Calu3 (cell line): ENCODE results near the gene ICOS. TPM values are rescaled to one million over a fixed set of nuclear protein-coding genes. Genes with fewer than 3 reads are reported as not detected.

Experiments used
- BruUV-seq: library from RNA; stranded (reverse); fragments of 400-500 nt; replicated peaks from 2 replicates; lab custom pipeline; 2021; lab: Mats Ljungman, UMichigan
- CTCF ChIA-PET: fragments of 300-600 bp; sonication (Branson Sonifier 250); formaldehyde crosslinking; loops from one replicate; lab custom pipeline; 2022; ENCODE audit warnings: antibody characterized with exemption; lab: Charles Lee
- DNase-seq: peaks from one replicate; pipeline ENCODE4 v3.0.0; 2022
- H3K27ac Mint-ChIP-seq: one replicate; pipeline ENCODE4 v1.8.0; 2022; ENCODE audit warnings: mixed read lengths; ENCODE audit not compliant: unreplicated experiment
- H3K27me3 Mint-ChIP-seq: one replicate; pipeline ENCODE4 v1.8.0; 2022; ENCODE audit warnings: mixed read lengths; ENCODE audit not compliant: unreplicated experiment
- H3K36me3 Mint-ChIP-seq: one replicate; pipeline ENCODE4 v1.8.0; 2022; ENCODE audit warnings: mild to moderate bottlenecking, moderate library complexity, mixed read lengths; ENCODE audit not compliant: insufficient read depth, unreplicated experiment
- H3K4me1 Mint-ChIP-seq: one replicate; pipeline ENCODE4 v1.8.0; 2022; ENCODE audit warnings: mild to moderate bottlenecking, low read depth, mixed read lengths; ENCODE audit not compliant: unreplicated experiment
- H3K4me3 Mint-ChIP-seq: one replicate; pipeline ENCODE4 v1.8.0; 2022; ENCODE audit warnings: mild to moderate bottlenecking, low read depth, moderate library complexity, mixed read lengths; ENCODE audit not compliant: unreplicated experiment
- H3K9me3 Mint-ChIP-seq: one replicate; pipeline ENCODE4 v1.8.0; 2022; ENCODE audit warnings: low read depth, mixed read lengths; ENCODE audit not compliant: unreplicated experiment
- intact Hi-C: fragments of 100-400 bp; cut with micrococcal nuclease; formaldehyde crosslinking; loops from one replicate; pipeline ENCODE4 v1.10.0; 2022; ENCODE audit not compliant: unreplicated experiment
- total RNA-seq: library from RNA; stranded (reverse); gene quantifications from 2 replicates; pipeline ENCODE4 v1.2.3, GENCODE V29; 2022
- TF ChIP-seq, protein P1 (sequence below): fragments of 200-600 bp; IDR thresholded peaks from one replicate; pipeline ENCODE4 v1.8.0; 2022; ENCODE audit warnings: antibody characterized with exemption; ENCODE audit not compliant: unreplicated experiment

The ICOS gene
- total RNA-seq, 1 experiment from 2014 or later = not detected

DNA sequence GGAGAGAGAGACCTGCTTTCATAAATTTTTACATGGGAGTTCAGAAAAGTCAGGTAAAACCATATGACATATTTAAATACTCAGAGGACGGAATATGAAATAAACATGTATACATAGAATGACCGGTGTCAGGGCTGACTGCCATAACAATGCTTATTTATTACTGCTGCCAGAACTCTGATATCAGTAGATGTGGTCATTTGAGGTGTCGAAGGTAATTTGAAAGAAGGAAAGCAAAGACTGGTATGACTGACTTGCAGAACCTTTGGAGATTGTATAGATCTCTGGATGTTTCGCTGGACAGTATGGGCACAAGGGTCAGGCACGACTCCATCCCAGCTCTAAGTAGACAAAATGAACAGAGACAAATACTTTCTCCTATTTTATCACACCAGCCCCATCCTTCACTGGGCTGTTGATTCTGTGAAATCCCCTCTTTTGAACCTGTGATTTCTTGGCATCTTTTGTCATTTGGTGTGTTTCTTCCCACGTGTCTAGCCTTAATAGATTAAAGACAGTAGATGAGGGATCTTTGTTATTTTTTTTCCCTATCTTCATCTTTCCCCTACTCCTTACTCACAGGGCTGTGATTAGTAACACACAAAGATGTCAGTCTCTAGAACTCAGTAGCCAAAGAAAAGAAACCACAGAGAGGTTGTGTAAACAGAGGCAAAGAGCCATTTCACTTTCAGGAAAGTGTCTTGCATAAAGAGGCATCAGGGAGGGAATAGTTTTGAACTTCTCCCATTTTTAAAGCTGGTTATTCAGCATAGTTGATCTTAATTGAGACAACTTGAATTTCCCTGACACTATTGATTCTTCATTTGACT is 61.6 kb downstream of the ICOS start:
- no peak for DNase-seq
- no peak overlapping the region for H3K27ac Mint-ChIP-seq
- H3K4me1 Mint-ChIP-seq = no peaks in the 10 kb centered on the region
- H3K36me3 Mint-ChIP-seq = no peaks in the 10 kb centered on the region
- H3K27me3 Mint-ChIP-seq = peaks cover 51% of the 10 kb centered on the region
- intact Hi-C loops = no loop called here
- CTCF ChIA-PET = no interaction called here
- no peak overlapping the region for H3K4me3 Mint-ChIP-seq
- BruUV-seq = no TSS peak
- no peaks in the 10 kb centered on the region for H3K9me3 Mint-ChIP-seq
- TF ChIP-seq, protein P1, sequence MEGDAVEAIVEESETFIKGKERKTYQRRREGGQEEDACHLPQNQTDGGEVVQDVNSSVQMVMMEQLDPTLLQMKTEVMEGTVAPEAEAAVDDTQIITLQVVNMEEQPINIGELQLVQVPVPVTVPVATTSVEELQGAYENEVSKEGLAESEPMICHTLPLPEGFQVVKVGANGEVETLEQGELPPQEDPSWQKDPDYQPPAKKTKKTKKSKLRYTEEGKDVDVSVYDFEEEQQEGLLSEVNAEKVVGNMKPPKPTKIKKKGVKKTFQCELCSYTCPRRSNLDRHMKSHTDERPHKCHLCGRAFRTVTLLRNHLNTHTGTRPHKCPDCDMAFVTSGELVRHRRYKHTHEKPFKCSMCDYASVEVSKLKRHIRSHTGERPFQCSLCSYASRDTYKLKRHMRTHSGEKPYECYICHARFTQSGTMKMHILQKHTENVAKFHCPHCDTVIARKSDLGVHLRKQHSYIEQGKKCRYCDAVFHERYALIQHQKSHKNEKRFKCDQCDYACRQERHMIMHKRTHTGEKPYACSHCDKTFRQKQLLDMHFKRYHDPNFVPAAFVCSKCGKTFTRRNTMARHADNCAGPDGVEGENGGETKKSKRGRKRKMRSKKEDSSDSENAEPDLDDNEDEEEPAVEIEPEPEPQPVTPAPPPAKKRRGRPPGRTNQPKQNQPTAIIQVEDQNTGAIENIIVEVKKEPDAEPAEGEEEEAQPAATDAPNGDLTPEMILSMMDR = no peak

DNA sequence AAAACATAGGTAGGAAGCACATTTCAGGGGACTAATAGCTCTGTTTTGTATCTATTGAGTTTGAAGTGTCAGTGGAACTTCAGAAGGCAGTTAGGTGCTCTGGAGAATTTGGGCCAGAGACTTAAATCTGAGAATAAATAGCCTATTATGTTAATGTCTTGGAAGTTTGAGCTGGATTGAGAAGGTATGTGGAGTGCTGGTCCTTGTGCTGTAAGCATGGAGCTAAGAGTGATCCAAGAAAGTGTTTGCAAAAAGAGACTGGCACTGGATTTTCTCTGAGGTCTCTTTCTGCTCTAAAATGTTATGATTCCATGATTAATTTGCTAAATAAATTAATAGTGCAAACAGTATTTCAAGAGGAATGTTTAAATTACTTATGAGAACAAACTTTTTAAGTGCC is 63.3 kb downstream of the ICOS start:
- DNase-seq = no peak
- no TSS peak for BruUV-seq
- Mint-ChIP-seq H3K9me3 (no peaks in the 10 kb centered on the region), H3K27ac (no peak overlapping the region), H3K36me3 (no peaks in the 10 kb centered on the region), H3K4me1 (no peaks in the 10 kb centered on the region), H3K27me3 (peaks cover 62% of the 10 kb centered on the region), H3K4me3 (no peak overlapping the region)
- CTCF ChIA-PET = interaction anchor here (1.1 kb wide), 2 partner anchors 12 to 49 kb away, joined by 3 read pairs; no protein-coding TSS in a partner anchor
- TF ChIP-seq, protein P1 = no peak
- intact Hi-C loops = no loop called here

- Mint-ChIP-seq H3K27me3 (peaks cover 62% of the 10 kb centered on the region), H3K27ac (no peak overlapping the region), H3K9me3 (no peaks in the 10 kb centered on the region), H3K36me3 (no peaks in the 10 kb centered on the region), H3K4me1 (no peaks in the 10 kb centered on the region), H3K4me3 (no peak overlapping the region)
- CTCF ChIA-PET = interaction anchor here (1.1 kb wide), 1 partner anchor 12 kb away, joined by 3 read pairs; no protein-coding TSS in a partner anchor
- no peak for DNase-seq
- BruUV-seq = no TSS peak
- TF ChIP-seq, protein P1 = no peak
- intact Hi-C loops = no loop called here
Measured at GRCh38 chr2:204000446-204000845, 63.9 kb downstream of the ICOS start.

DNA sequence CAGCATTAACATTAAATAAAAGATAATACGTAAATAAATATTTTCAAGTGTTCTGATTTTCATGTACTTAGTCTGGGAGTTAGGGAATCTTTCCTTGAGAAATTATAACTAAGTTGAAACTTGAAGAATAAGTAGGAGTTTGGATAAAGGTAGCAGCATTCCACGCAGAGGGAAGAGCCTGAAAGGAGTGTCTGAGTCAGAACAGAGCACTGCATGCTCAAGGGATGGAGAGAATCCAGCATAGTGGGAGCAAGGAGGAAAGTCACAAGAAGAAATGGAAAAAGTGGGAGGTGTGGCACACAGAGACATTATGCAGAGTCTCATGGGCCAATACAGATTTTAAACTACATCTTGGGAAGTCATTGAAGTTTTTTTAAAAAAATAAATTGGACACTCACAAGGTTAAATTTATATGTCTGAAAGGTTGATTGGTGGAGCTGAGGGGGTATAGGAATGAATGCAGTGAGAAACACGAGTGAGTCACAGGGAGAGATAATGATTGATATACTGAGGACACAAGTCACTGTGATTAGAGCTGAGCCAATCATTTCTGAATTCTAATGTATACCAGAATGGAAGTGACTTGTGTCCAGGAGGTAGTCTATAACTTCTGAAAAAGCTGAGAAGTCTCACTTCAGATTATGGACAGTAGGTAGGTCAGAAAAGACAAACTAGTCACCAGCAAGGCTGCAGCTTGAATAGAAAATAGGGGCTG is 66.9 kb downstream of the ICOS start:
- H3K4me1 Mint-ChIP-seq = no peaks in the 10 kb centered on the region
- no peak for DNase-seq
- H3K9me3 Mint-ChIP-seq = no peaks in the 10 kb centered on the region
- no peak overlapping the region for H3K4me3 Mint-ChIP-seq
- CTCF ChIA-PET = no interaction called here
- H3K36me3 Mint-ChIP-seq = no peaks in the 10 kb centered on the region
- peaks cover 67% of the 10 kb centered on the region for H3K27me3 Mint-ChIP-seq
- no TSS peak for BruUV-seq
- H3K27ac Mint-ChIP-seq = no peak overlapping the region
- intact Hi-C loops = no loop called here
- TF ChIP-seq, protein P1 = no peak
